Immature natural killer cell (primary cell): ENCODE measurements around the gene PCNX2. TPM values are rescaled to one million over a fixed set of nuclear protein-coding genes. Genes with fewer than 3 reads are reported as not detected.
A peak's percentile ranks its signal among the peaks of the same experiment; 100 is the strongest.

Source experiments
- DNase-seq, 3 donors: peaks; one replicate each; pipeline ENCODE4 v3.0.0; 2022; ENCODE audit warnings: mixed read lengths in 1 of 3
- H3K27ac Mint-ChIP-seq, 6 donors: one replicate each; pipeline ENCODE4 v1.8.0; 2020; ENCODE audit warnings: mixed read lengths in 6 of 6, mild to moderate bottlenecking in 5 of 6, inconsistent platforms in 4 of 6, moderate library complexity in 3 of 6
- H3K27me3 Mint-ChIP-seq, 3 donors: one replicate each; pipeline ENCODE4 v1.8.0; 2020 to 2021; ENCODE audit warnings: low read depth in 3 of 3, mild to moderate bottlenecking in 3 of 3, mixed read lengths in 3 of 3, moderate library complexity in 3 of 3, inconsistent platforms in 1 of 3
- H3K36me3 Mint-ChIP-seq, 3 donors: one replicate each; pipeline ENCODE4 v1.8.0; 2020; ENCODE audit warnings: mixed read lengths in 3 of 3, inconsistent platforms in 2 of 3, mild to moderate bottlenecking in 2 of 3
- H3K4me1 Mint-ChIP-seq, 2 donors: one replicate each; pipeline ENCODE4 v1.8.0; 2020; ENCODE audit warnings: inconsistent platforms in 2 of 2, mild to moderate bottlenecking in 2 of 2, mixed read lengths in 2 of 2, moderate library complexity in 1 of 2
- H3K4me3 Mint-ChIP-seq, 5 donors: one replicate each; pipeline ENCODE4 v1.8.0; 2020; ENCODE audit warnings: mild to moderate bottlenecking in 5 of 5, mixed read lengths in 5 of 5, inconsistent platforms in 3 of 5, moderate library complexity in 3 of 5
- H3K9me3 Mint-ChIP-seq, 6 donors: one replicate each; pipeline ENCODE4 v1.8.0; 2020; ENCODE audit warnings: mild to moderate bottlenecking in 6 of 6, mixed read lengths in 6 of 6, inconsistent platforms in 4 of 6, moderate library complexity in 3 of 6
- polyA plus RNA-seq, 3 donors: library from polyadenylated mRNA; unstranded; fragments of 300-500 nt; fragmentation: Illumina TruSeq; gene quantifications; one replicate each; pipeline ENCODE4 v1.2.3, GENCODE V29; 2021

Gene PCNX2
- polyA plus RNA-seq, 3 donors from 2014 or later: 1.1 to 2.6 TPM; not detected in 1

DNA sequence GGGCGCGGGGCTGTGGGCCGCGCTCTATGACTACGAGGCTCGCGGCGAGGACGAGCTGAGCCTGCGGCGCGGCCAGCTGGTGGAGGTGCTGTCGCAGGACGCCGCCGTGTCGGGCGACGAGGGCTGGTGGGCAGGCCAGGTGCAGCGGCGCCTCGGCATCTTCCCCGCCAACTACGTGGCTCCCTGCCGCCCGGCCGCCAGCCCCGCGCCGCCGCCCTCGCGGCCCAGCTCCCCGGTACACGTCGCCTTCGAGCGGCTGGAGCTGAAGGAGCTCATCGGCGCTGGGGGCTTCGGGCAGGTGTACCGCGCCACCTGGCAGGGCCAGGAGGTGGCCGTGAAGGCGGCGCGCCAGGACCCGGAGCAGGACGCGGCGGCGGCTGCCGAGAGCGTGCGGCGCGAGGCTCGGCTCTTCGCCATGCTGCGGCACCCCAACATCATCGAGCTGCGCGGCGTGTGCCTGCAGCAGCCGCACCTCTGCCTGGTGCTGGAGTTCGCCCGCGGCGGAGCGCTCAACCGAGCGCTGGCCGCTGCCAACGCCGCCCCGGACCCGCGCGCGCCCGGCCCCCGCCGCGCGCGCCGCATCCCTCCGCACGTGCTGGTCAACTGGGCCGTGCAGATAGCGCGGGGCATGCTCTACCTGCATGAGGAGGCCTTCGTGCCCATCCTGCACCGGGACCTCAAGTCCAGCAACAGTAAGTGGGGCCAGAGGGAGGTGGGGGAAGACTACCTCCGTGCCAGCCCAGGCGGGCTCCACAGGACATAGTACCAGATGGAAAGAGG is 32.8 kb upstream of the PCNX2 start:
- Mint-ChIP-seq H3K27ac (no peak overlapping the region), H3K4me1 (peaks cover 12 to 16% of the 10 kb centered on the region in 2 donors), H3K36me3 (no peaks in the 10 kb centered on the region), H3K9me3 (no peaks in the 10 kb centered on the region), H3K27me3 (peaks cover 5 to 9% (median 7%) of the 10 kb centered on the region in 3 donors), H3K4me3 (peak overlapping the region; percentile 65 to 84 (median 74))
- DNase-seq: peak in 2 of 3 donors; percentile 9 to 11

DNA sequence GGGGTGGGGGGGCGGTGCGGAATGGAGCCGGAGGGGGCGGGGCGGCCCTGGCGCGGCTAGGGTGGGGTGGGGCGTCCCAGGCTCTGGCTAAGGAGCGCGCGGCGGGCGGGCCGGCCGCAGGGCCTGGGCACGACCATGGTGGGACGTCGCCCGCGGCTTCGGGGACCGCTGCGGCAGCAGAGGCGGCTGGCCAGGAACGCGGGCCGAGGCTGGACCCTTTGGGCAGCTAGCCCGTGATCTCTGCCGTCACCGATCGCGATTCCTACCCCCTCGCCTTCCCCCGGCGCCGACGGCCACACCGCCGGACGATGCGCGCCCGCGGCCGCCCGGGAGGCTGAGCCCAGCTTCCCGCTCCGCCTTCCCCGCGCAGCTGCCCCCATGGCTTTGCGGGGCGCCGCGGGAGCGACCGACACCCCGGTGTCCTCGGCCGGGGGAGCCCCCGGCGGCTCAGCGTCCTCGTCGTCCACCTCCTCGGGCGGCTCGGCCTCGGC is 32.2 kb upstream of the PCNX2 start, which contains the start of gene MAP3K21:
Gene MAP3K21 (plus strand): TSS at position 74 of the 491 bp plus-strand sequence. CDS start 305 bp downstream, at position 379.
- H3K27me3 Mint-ChIP-seq: peaks cover 4 to 9% (median 5%) of the 10 kb centered on the region in 3 donors
- no peaks in the 10 kb centered on the region for H3K9me3 Mint-ChIP-seq
- H3K4me3 Mint-ChIP-seq: peak within 1 kb of the TSS; percentile 75 to 90 (median 85)
- peaks cover 12 to 16% of the 10 kb centered on the region in 2 donors for H3K4me1 Mint-ChIP-seq
- no peak for DNase-seq
- peak within 1 kb of the TSS in 3 of 6 donors; percentile 18 to 65 (median 18) for H3K27ac Mint-ChIP-seq
- no peaks in the 10 kb centered on the region for H3K36me3 Mint-ChIP-seq

DNA sequence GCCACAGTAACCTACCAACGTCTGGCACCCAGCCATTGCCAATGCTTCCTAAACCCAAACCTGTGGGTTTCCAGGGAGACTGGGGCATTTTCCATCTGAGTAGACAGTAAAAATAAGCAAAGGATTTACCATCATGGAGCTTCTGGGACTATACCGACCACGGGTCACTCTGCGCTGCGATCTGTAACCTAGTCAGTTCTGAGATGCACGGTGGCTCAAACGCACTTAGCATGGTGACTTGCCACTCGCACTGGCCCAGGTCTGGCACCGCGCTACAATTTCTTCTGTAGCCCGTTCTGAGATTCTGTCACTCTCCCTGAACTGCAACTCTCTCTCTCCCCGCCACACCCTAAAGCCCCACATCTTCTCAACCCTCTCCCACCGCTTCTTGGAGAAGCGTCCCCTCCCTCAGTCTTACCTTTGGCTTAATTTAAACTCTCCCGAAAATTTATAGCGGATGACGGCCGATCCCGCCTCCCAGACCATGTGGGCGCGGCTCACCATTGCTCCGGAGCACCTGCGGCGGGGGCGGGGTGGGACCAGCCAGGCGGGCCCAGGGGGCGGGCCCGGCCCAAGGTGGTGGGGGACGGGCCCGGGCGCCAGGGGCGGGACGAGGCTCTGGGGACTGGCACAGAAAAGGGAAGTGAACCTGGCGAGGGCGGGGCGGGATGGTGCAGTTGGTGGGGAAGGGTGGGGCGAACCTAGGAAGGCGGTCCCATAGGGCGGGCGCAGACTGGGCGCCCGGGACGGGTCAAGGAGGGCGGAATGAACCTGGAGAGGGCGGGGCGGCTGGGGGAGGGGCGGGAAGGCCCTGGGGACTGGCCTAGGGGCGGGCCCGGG is 31.5 kb upstream of the PCNX2 start:
- H3K4me3 Mint-ChIP-seq: peak overlapping the region; percentile 75 to 90 (median 85)
- H3K4me1 Mint-ChIP-seq: peaks cover 12 to 16% of the 10 kb centered on the region in 2 donors
- DNase-seq: peak; percentile 40 to 44 (median 41)
- no peaks in the 10 kb centered on the region for H3K36me3 Mint-ChIP-seq
- peaks cover 3 to 7% (median 4%) of the 10 kb centered on the region in 3 donors for H3K27me3 Mint-ChIP-seq
- no peaks in the 10 kb centered on the region for H3K9me3 Mint-ChIP-seq
- H3K27ac Mint-ChIP-seq: peak overlapping the region in 3 of 6 donors; percentile 18 to 65 (median 18)

DNA sequence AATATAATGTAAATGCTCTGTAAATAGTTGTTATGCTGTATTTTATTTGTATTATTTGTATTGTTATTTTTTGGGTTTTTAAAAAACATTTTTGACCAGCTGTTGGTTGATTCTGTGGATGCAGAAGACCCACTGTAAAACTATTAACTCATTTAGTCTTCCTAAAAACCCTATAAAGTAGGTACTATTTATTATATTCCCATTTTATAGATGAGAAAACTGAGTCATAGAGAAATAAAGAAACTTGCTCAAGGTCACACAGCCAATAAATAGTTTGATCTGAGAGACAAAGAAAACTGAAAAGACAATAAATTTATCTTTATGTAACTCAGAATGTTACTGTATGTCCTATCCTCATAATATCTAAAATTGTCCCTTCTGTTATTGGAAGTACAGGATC is 30.8 kb upstream of the PCNX2 start:
- no peak overlapping the region for H3K27ac Mint-ChIP-seq
- DNase-seq: no peak
- no peaks in the 10 kb centered on the region for H3K36me3 Mint-ChIP-seq
- H3K27me3 Mint-ChIP-seq: peaks cover 3 to 7% (median 4%) of the 10 kb centered on the region in 3 donors
- H3K4me1 Mint-ChIP-seq: peaks cover 12 to 16% of the 10 kb centered on the region in 2 donors
- peak overlapping the region in 4 of 5 donors; percentile 75 to 90 (median 84) for H3K4me3 Mint-ChIP-seq
- H3K9me3 Mint-ChIP-seq: no peaks in the 10 kb centered on the region

DNA sequence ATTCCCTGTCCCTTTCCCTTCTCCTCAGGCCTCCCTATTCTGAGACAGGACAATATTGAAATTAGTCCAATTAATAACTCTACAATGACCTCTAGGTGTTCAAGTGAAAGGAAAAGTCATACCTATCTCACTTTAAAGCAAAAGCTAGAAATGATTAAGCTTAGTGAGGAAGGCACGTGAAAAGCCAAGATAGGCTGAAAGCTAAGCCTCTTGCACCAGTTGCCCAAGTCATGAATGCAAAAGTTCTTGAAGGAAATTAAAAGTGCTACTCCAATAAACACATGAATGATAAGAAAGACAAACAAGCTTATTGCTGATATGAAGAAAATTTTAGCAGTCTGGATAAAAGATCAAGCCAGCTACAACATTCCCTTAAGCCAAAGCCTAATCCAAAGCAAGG is 28.2 kb upstream of the PCNX2 start:
- H3K27me3 Mint-ChIP-seq: peaks cover 4 to 7% (median 5%) of the 10 kb centered on the region in 3 donors
- no peaks in the 10 kb centered on the region for H3K36me3 Mint-ChIP-seq
- no peak overlapping the region for H3K27ac Mint-ChIP-seq

DNA sequence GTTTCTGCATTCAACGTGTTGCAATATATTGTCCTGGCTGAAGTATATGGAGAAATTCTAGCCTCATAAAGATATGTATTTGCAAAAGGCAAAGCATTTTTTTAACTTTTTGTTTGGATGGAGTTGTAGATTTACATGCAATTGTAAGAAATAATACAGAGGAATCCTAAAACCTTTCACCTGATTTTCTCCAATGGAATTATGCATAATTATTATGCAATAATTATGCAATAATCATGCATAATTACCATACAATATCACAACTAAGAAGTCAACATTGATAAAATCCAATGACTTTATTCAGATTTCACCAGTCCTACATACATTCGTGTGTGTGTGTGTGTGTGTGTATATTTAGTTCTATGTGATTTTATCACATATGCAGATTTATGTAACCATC is 24.5 kb upstream of the PCNX2 start:
- Mint-ChIP-seq H3K4me3 (no peak overlapping the region), H3K36me3 (no peaks in the 10 kb centered on the region), H3K27me3 (peaks cover 2 to 7% (median 3%) of the 10 kb centered on the region in 3 donors), H3K4me1 (no peaks in the 10 kb centered on the region), H3K9me3 (no peaks in the 10 kb centered on the region), H3K27ac (no peak overlapping the region)
- no peak for DNase-seq

More for the DNA sequence above, 28.2 kb upstream of the PCNX2 start:
- Mint-ChIP-seq H3K9me3 (no peaks in the 10 kb centered on the region), H3K4me3 (no peak overlapping the region), H3K4me1 (peaks cover 1 to 6% of the 10 kb centered on the region in 2 donors)
- DNase-seq: no peak

DNA sequence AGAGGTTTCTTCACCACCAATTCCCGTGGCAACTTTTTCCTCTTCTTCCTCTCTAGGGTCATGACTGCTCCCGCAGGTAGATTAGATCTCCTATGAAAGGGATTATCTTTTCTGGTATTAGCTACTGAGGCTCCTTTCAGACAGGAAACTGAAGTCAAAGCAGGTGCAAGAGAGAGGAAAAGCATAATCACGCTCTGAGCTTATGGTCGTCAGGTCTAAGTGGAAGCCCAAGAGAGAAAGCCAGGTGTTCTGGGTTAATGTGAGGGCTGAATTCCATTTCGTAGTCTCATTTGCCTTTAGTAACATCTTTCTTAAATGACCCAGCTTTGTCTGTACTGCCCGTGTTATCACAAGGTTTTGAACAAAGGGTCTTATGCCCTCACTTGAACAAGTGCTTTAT is 23.7 kb upstream of the PCNX2 start:
- H3K4me1 Mint-ChIP-seq: no peaks in the 10 kb centered on the region

DNA sequence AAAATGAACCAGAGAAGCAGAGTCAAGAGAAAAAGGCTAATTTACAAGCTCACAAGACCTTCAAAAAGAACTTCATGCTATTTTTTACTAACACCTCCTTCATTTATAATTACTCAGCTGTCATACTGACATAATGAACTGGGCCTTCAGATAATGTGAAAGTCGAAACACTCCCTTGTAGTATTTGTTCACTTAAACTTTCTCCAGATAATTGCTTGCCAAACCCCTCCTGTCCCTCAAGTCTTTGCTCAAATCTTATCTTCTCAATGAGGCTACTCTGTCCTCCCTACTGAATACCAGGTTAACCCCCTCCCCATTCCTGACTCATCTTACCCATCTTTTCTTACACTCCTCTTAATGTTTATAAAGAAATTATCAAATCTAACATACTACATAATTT is 20.9 kb upstream of the PCNX2 start:
- no peaks in the 10 kb centered on the region for H3K9me3 Mint-ChIP-seq

More for the DNA sequence above, 23.7 kb upstream of the PCNX2 start:
- Mint-ChIP-seq H3K27ac (no peak overlapping the region), H3K27me3 (peaks cover 2 to 7% (median 3%) of the 10 kb centered on the region in 3 donors), H3K4me3 (no peak overlapping the region), H3K9me3 (no peaks in the 10 kb centered on the region), H3K36me3 (no peaks in the 10 kb centered on the region)
- no peak for DNase-seq

DNA sequence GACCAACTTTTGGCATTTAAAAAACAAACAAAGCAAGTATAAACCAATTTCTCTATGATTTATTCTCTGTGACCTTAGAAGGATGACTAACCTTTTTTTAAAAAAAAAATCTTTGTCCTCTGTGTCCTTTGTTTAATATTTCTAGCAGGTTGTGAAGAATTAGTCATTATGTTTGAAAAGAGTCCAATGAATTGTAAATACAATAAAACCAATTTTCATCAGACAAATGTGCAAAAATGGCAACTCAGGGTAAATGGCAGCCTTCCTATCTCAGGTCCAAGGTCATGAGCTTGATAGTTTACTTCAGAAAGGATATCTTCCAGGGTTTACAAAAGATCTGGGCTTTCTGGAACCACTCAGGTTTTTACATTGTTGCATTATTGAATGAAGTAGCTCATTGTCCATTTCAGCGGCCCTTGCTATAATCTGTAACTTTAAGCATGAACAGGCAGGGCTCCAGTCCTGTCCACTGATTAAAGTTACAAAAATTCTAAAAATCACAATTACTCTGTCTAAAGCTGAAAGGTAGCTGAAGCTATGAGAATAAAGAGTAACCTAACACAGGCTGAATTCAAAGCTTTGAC is 20.3 kb upstream of the PCNX2 start:
- peaks cover 3 to 7% (median 6%) of the 10 kb centered on the region in 3 donors for H3K27me3 Mint-ChIP-seq

More for the DNA sequence above, 20.9 kb upstream of the PCNX2 start:
- DNase-seq: no peak
- H3K4me3 Mint-ChIP-seq: no peak overlapping the region
- H3K36me3 Mint-ChIP-seq: no peaks in the 10 kb centered on the region
- H3K27ac Mint-ChIP-seq: no peak overlapping the region
- peaks cover 3 to 7% (median 6%) of the 10 kb centered on the region in 3 donors for H3K27me3 Mint-ChIP-seq
- no peaks in the 10 kb centered on the region for H3K4me1 Mint-ChIP-seq

DNA sequence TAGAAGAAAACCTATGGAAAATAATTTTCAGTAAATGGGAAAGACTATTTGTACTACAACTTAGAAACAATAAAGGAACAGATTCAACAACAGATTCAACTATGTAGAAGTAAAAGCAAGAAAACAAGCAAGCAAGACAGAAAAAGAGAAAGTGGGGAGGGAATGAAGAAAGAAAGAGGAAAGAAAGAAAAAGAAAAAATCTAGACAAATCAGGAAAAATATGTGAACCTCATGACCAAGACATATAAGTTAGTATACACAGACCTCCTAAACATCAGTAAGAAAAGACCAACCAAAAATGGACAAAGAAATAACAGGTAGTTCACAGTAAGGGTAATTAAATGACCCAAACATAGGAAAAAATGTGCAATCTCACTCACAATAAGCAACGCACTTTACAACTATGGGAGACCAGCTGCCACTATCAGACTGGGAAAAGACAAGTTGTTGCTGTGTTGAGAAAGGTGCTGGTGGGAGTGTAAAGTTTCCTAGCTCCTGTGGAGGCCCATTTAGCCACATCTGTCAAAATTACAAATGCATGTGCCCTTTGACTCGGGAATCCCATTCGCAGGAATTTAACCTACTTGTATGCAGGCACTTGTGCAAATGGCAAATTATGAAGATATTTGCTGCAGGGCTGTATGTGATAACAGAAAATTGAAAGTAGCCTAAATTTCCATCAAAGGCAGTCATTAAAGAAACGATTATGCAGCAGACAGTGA is 18.1 kb upstream of the PCNX2 start:
- Mint-ChIP-seq H3K27ac (no peak overlapping the region), H3K36me3 (no peaks in the 10 kb centered on the region), H3K4me1 (no peaks in the 10 kb centered on the region), H3K9me3 (no peaks in the 10 kb centered on the region), H3K4me3 (no peak overlapping the region), H3K27me3 (peaks cover 0 to 7% (median 6%) of the 10 kb centered on the region in 3 donors)
- DNase-seq: no peak

More for the DNA sequence above, 20.3 kb upstream of the PCNX2 start:
- no peaks in the 10 kb centered on the region for H3K9me3 Mint-ChIP-seq
- no peaks in the 10 kb centered on the region for H3K4me1 Mint-ChIP-seq
- H3K27ac Mint-ChIP-seq: no peak overlapping the region
- DNase-seq: no peak
- H3K36me3 Mint-ChIP-seq: no peaks in the 10 kb centered on the region
- no peak overlapping the region for H3K4me3 Mint-ChIP-seq

DNA sequence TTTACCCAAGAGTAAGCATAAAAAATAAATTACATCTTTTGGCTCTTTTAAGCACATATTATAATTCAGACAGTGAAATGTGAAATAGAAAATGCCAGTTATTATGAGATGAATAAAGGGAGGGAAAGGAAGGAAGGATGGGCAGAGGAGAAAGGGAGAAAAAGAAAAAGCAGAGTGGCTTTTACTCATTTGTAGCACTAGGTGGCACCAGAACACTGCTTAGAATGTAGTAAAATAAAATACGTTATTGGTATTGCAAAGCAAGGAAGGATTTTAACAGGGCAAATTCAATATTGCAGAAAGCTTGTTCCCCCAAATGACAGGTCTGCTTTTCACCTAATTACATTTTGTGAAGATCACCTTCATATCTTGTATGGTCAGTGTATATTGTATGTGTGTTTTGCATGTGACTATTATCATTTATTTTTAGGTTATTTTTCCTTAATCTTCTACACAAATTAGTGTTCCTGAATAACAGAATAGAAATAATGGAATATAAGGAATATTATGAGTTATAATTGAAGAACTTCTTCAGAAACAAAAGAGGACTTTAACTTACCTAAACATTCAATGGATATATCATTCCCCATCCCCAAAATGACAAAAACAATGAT is 9.1 kb upstream of the PCNX2 start:
- no peaks in the 10 kb centered on the region for H3K36me3 Mint-ChIP-seq
- H3K4me3 Mint-ChIP-seq: no peak overlapping the region
- peak in 2 of 3 donors; percentile 2 to 24 for DNase-seq
- H3K27ac Mint-ChIP-seq: no peak overlapping the region
- no peaks in the 10 kb centered on the region for H3K4me1 Mint-ChIP-seq
- H3K9me3 Mint-ChIP-seq: no peaks in the 10 kb centered on the region
- peaks cover 0 to 6% (median 1%) of the 10 kb centered on the region in 3 donors for H3K27me3 Mint-ChIP-seq

DNA sequence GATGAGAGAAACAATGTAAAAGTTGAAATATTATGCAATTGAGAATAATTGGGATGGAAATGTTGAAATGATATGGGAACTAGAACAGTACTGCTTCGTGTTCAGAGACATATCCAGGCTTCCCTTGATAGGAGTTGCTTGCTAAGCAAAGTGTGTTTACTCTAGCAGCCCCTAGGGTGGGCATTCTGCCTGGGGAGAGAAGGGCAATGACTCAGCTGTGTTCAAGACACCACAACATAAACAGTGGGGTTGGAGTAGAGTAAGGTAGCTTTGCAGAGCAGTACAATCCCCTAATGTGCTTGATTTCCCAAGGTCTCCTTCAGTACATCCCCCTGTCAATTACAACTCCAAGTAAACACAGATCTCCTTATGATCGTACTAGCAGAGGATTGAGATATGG is 4.8 kb upstream of the PCNX2 start:
- Mint-ChIP-seq H3K27me3 (peaks cover 0 to 3% (median 0%) of the 10 kb centered on the region in 3 donors), H3K27ac (no peak overlapping the region), H3K4me1 (peaks cover 5 to 8% of the 10 kb centered on the region in 2 donors), H3K9me3 (no peaks in the 10 kb centered on the region), H3K36me3 (no peaks in the 10 kb centered on the region), H3K4me3 (no peak overlapping the region)
- no peak for DNase-seq
